Measurements from ENCODE around the gene APOO.

DNA sequence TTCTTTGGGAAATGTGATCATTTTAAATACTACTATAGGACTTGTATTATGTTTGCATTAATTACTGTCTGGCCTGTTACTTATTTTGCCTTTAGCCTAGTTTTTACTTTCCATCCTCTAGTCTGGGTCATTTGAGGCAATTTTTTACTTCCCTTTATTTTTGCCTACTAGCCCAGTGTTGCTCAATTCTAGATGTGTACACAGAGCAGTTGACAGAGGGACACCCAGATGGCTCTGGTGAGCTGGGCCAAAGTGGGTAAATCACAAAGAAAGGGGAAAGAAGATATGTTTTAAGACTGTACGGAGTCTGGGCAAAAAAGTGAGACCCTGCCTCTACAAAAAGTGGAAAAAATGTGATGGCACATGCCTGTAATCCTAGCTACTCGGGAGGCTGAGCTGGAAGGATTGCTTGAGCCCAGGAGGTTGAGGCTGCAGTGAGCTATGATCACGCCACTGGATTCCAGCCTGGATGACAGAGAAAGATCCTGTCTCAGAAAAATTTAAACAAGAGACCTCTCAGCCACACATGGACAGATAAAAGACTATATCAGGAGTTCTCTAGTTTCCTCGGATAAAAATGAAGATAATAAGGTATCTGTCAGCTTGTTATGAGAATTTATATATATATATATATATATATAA lies 35.7 kb downstream of the APOO start:
- TF ChIP-seq EZH2 (IDR thresholded peaks at IDR 0.05; ENCODE audit: low read depth): no peak
- TF ChIP-seq, protein P1, sequence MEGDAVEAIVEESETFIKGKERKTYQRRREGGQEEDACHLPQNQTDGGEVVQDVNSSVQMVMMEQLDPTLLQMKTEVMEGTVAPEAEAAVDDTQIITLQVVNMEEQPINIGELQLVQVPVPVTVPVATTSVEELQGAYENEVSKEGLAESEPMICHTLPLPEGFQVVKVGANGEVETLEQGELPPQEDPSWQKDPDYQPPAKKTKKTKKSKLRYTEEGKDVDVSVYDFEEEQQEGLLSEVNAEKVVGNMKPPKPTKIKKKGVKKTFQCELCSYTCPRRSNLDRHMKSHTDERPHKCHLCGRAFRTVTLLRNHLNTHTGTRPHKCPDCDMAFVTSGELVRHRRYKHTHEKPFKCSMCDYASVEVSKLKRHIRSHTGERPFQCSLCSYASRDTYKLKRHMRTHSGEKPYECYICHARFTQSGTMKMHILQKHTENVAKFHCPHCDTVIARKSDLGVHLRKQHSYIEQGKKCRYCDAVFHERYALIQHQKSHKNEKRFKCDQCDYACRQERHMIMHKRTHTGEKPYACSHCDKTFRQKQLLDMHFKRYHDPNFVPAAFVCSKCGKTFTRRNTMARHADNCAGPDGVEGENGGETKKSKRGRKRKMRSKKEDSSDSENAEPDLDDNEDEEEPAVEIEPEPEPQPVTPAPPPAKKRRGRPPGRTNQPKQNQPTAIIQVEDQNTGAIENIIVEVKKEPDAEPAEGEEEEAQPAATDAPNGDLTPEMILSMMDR (conservative IDR thresholded peaks at IDR 0.05): no peak

Data from PC-9 (cell line).